GM12878 (cell line): ENCODE measurements around the gene DIDO1. TPM values are rescaled to one million over a fixed set of nuclear protein-coding genes. Genes with fewer than 3 reads are reported as not detected.

Experiments used
- ATAC-seq: fragments of 200-7000 bp; cut with Tn5 transposase; 3 replicates; pipeline ENCODE4 v1.9.1; 2020; ENCODE audit warnings: mild to moderate bottlenecking, moderate library complexity
- BruUV-seq: library from RNA; stranded (reverse); fragments of 400-500 nt; replicated peaks from 2 replicates; lab custom pipeline; 2021; lab: Mats Ljungman, UMichigan
- CTCF ChIA-PET: fragments of 300-600 bp; sonication (Branson Sonifier 250); formaldehyde crosslinking; extraction: SDS; loops from one replicate; lab custom pipeline; 2021; ENCODE audit warnings: inconsistent platforms; lab: Yijun Ruan, JAX
- POLR2A ChIA-PET: fragments of 350-600 bp; formaldehyde crosslinking; extraction: SDS; loops from one replicate; lab custom pipeline; 2021; ENCODE audit warnings: inconsistent platforms; lab: Charles Lee
- RAD21 ChIA-PET: fragments of 300-600 bp; sonication (Branson Sonifier 250); formaldehyde crosslinking; loops from one replicate; lab custom pipeline; 2023; ENCODE audit warnings: antibody characterized with exemption; ENCODE audit not compliant: unreplicated experiment; lab: Charles Lee
- SMC1A ChIA-PET: fragments of 300-600 bp; sonication (Branson Sonifier 250); formaldehyde crosslinking; loops from one replicate; lab custom pipeline; 2023; ENCODE audit not compliant: unreplicated experiment, uncharacterized antibody; lab: Charles Lee
- DNase-seq: peaks from one replicate; pipeline ENCODE4 v3.0.0-alpha.2; 2011; ENCODE audit warnings: low read depth, low spot score
- FAIRE-seq: peaks from 3 replicates; lab custom pipeline; 2011; peaks lifted over from hg19 to GRCh38; lab: Jason Lieb, UNC
- H2AFZ ChIP-seq: 2 replicates; pipeline ENCODE4 v1.6.0; 2011; ENCODE audit warnings: low read depth, low read length, control low read depth; ENCODE audit not compliant: control insufficient read depth
- H3K27ac ChIP-seq: 2 replicates; pipeline ENCODE4 v1.5.1; 2011; ENCODE audit warnings: control low read depth; ENCODE audit not compliant: control insufficient read depth, insufficient read depth
- H3K27me3 ChIP-seq, 2 experiments: replicated peaks in 1 of 2; 2 replicates each; pipeline versions ENCODE4 v1.6.0 to v1.6.1; 2011; ENCODE audit warnings: low read length in 1 of 2; ENCODE audit not compliant: control insufficient read depth in 2 of 2, insufficient read depth in 2 of 2
- H3K36me3 ChIP-seq, 2 experiments: 2 replicates each; pipeline ENCODE4 v1.5.1; 2011; ENCODE audit warnings: low read length in 1 of 2; ENCODE audit not compliant: control insufficient read depth in 2 of 2, insufficient read depth in 2 of 2
- H3K4me1 ChIP-seq: 2 replicates; pipeline ENCODE4 v1.6.1; 2011; ENCODE audit warnings: mild to moderate bottlenecking, low read length, moderate library complexity, mixed read lengths; ENCODE audit not compliant: control insufficient read depth, insufficient read depth
- H3K4me2 ChIP-seq: 2 replicates; pipeline ENCODE4 v1.6.0; 2011; ENCODE audit warnings: control low read depth; ENCODE audit not compliant: control insufficient read depth, insufficient read depth
- H3K4me3 ChIP-seq: fragments of 200-600 bp; sonication (generic); 2 replicates; pipeline ENCODE4 v1.5.1; 2016
- H3K79me2 ChIP-seq: 2 replicates; pipeline ENCODE4 v1.6.0; 2011; ENCODE audit warnings: low read length; ENCODE audit not compliant: control insufficient read depth, insufficient read depth
- H3K9ac ChIP-seq: 2 replicates; pipeline ENCODE4 v1.8.0; 2011; ENCODE audit warnings: low read length, control low read depth, mixed read lengths; ENCODE audit not compliant: control insufficient read depth, insufficient read depth
- H3K9me3 ChIP-seq: replicated peaks from 3 replicates; pipeline ENCODE4 v1.5.1; 2011; ENCODE audit warnings: mild to moderate bottlenecking, low read length; ENCODE audit not compliant: control insufficient read depth, insufficient read depth
- H4K20me1 ChIP-seq: 2 replicates; pipeline ENCODE4 v1.6.0; 2011; ENCODE audit not compliant: control insufficient read depth, insufficient read depth
- MYB ChIP-seq: fragments of 150-350 bp; IDR thresholded peaks from 2 replicates; pipeline ENCODE4 v1.6.1; 2014; ENCODE audit warnings: mild to moderate bottlenecking, low read depth, low read length, borderline replicate concordance
- PBX3 ChIP-seq: IDR thresholded peaks from 2 replicates; pipeline ENCODE4 v1.6.1; 2011; ENCODE audit warnings: mild to moderate bottlenecking, low read depth, low read length, moderate library complexity; ENCODE audit not compliant: insufficient replicate concordance
- PRDM15 ChIP-seq: fragments of 450-650 bp; formaldehyde crosslinking; IDR thresholded peaks from 2 replicates; pipeline ENCODE4 v1.4.0; 2020; ENCODE audit warnings: mild to moderate bottlenecking, moderate library complexity
- RELA ChIP-seq: fragments of 450-650 bp; IDR thresholded peaks from 2 replicates; pipeline ENCODE4 v1.8.0; 2014; ENCODE audit warnings: borderline replicate concordance; ENCODE audit not compliant: partially characterized antibody
- ZNF217 ChIP-seq: fragments of 450-650 bp; IDR thresholded peaks from 2 replicates; pipeline ENCODE4 v1.6.1; 2017; ENCODE audit warnings: antibody characterized with exemption, mild to moderate bottlenecking
- ZNF384 ChIP-seq: IDR thresholded peaks from 2 replicates; pipeline ENCODE4 v1.6.1; 2012; ENCODE audit warnings: low read depth, mild to moderate bottlenecking, low read length, improper control_type of control experiment, borderline replicate concordance
- ZNF622 ChIP-seq: fragments of 450-650 bp; IDR thresholded peaks from 2 replicates; pipeline ENCODE4 v1.6.1; 2017; ENCODE audit warnings: mild to moderate bottlenecking, inconsistent platforms
- WGBS: methylation state at CpG from one replicate; pipeline ENCODE4 v1.1.6; 2016; ENCODE audit warnings: low lambda C conversion rate; ENCODE audit not compliant: insufficient replicate concordance, insufficient coverage; ENCODE audit errors: missing lambda C conversion rate; 5-methylcytosine and 5-hydroxymethylcytosine counted together
- in situ Hi-C: fragments of 300-500 bp; cut with MboI; formaldehyde crosslinking; loops from 9 replicates; pipeline ENCODE4 v1.14.3; 2018; ENCODE audit warnings: mixed read lengths
- intact Hi-C: fragments of 100-400 bp; cut with micrococcal nuclease; formaldehyde crosslinking; loops from one replicate; pipeline ENCODE4 v1.14.2; 2022; ENCODE audit not compliant: unreplicated experiment
- polyA plus RNA-seq, 11 experiments: library from polyadenylated mRNA; depleted of rRNA in 4 of 11; unstranded in 6 of 11; stranded (reverse) in 5 of 11; fragments of >200 nt; fragmentation: Nextera tagmentation in 4 of 11; fragmentation: Illumina TruSeq in 1 of 11; extraction: Ambion mirVana in 4 of 11; extraction: Trizol in 1 of 11; gene quantifications; 1 replicate in 1 of 11; 2 replicates in 10 of 11; pipeline versions ENCODE4 v1.2.1 to v1.2.3, GENCODE V29; 2011 to 2016; ENCODE audit warnings: inconsistent platforms in 2 of 11, missing spikeins in 2 of 11, low read depth in 1 of 11
- total RNA-seq, 4 experiments: library from RNA; depleted of rRNA in 3 of 4; stranded (reverse); fragments of >200 nt in 3 of 4; fragmentation: Illumina TruSeq in 1 of 4; extraction: Trizol in 1 of 4; gene quantifications; 2 replicates each; pipeline versions ENCODE4 v1.2.1 to v1.2.3, GENCODE V29; 2013 to 2021
- TF ChIP-seq, protein P1 (sequence below): fragments of 450-650 bp; IDR thresholded peaks from 2 replicates; pipeline ENCODE4 v1.6.1; 2014; ENCODE audit warnings: mild to moderate bottlenecking

Gene DIDO1
- total and polyA plus RNA-seq, 10 of the 15 experiments (the other 5 are each of a cell fraction or from before 2014, with no cell fraction given) = 5.5 to 56.4 (median 38.4) TPM

DNA sequence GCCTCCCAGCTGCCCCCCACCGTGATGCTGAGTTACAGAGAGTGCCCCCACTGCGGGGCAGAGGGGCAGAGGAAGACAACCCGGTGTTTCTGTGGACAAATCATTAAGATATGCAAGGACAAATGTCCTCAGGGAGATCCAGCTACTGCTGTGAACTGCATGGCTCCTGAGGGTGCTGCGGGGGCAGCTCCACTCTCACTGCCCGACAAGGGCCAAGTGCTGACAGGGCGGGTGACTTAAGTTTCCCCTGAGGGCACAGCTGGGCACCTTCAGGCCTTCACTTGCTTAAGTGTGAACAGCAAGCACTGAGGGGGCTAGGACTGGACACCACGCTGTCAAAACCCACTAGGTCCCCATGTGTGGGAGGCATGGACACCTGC, 38.5 kb downstream of the DIDO1 start:
- CTCF ChIA-PET = interaction anchor here (1.4 kb wide), 1 partner anchor 19 kb away, joined by 3 read pairs; no protein-coding TSS in a partner anchor
- no TSS peak for BruUV-seq
- POLR2A ChIA-PET = no interaction called here
- Histone ChIP-seq H3K27ac (no peak overlapping the region), H4K20me1 (no peaks in the 10 kb centered on the region; the same call in 1 of the 2 replicates), H3K27me3 (no peaks in the 10 kb centered on the region), H3K4me3 (no peak overlapping the region), H3K4me1 (no peaks in the 10 kb centered on the region), H3K9ac (no peak overlapping the region), H3K9me3 (no peaks in the 10 kb centered on the region), H3K4me2 (no peak overlapping the region), H2AFZ (no peak overlapping the region), H3K79me2 (no peaks in the 10 kb centered on the region), H3K36me3 (peaks cover 26% of the 10 kb centered on the region in 2 experiments)
- RAD21 ChIA-PET = interaction anchor here (1.4 kb wide), 1 partner anchor 14 kb away, joined by 3 read pairs; no protein-coding TSS in a partner anchor
- DNase-seq (no peak), ATAC-seq (no peak), FAIRE-seq (no peak)
- intact Hi-C loops (no loop called here), in situ Hi-C loops (no loop called here)
- SMC1A ChIA-PET = no interaction called here
- TF ChIP-seq ZNF384 (no peak), RELA (no peak), ZNF622 (no peak)
- WGBS = 88% methylated on average over 7 of the region's 7 CpGs

GRCh38 chr20:62887152-62887859, 39.0 kb downstream of the DIDO1 start:
- no peaks in the 10 kb centered on the region for H3K27me3 ChIP-seq
- no peak overlapping the region for H3K27ac ChIP-seq
- no TSS peak for BruUV-seq
- no peaks in the 10 kb centered on the region; the same call in 1 of the 2 replicates for H4K20me1 ChIP-seq
- RAD21 ChIA-PET = interaction anchor here (1.4 kb wide), 1 partner anchor 14 kb away, joined by 3 read pairs; no protein-coding TSS in a partner anchor
- in situ Hi-C loops (no loop called here), intact Hi-C loops (no loop called here)
- no peak for DNase-seq
- H3K9ac ChIP-seq = no peak overlapping the region
- H3K4me3 ChIP-seq = no peak overlapping the region
- 88% methylated on average over 13 of the region's 13 CpGs for WGBS
- no peak for ATAC-seq
- H3K4me1 ChIP-seq = no peaks in the 10 kb centered on the region
- CTCF ChIA-PET = interaction anchor here (1.4 kb wide), 1 partner anchor 20 kb away, joined by 3 read pairs; no protein-coding TSS in a partner anchor
- H3K4me2 ChIP-seq = no peak overlapping the region
- no peaks in the 10 kb centered on the region for H3K9me3 ChIP-seq
- POLR2A ChIA-PET = interaction anchor here (0.6 to 0.8 kb wide), 2 partner anchors 10 to 1155 kb away, joined by 3 to 4 read pairs; no protein-coding TSS in a partner anchor
- SMC1A ChIA-PET = no interaction called here
- no peaks in the 10 kb centered on the region for H3K79me2 ChIP-seq
- no peak overlapping the region for H2AFZ ChIP-seq
- H3K36me3 ChIP-seq = peaks cover 24 to 26% of the 10 kb centered on the region in 2 experiments
- FAIRE-seq = no peak
- no peak for TF ChIP-seq MYB
- TF ChIP-seq, protein P1, sequence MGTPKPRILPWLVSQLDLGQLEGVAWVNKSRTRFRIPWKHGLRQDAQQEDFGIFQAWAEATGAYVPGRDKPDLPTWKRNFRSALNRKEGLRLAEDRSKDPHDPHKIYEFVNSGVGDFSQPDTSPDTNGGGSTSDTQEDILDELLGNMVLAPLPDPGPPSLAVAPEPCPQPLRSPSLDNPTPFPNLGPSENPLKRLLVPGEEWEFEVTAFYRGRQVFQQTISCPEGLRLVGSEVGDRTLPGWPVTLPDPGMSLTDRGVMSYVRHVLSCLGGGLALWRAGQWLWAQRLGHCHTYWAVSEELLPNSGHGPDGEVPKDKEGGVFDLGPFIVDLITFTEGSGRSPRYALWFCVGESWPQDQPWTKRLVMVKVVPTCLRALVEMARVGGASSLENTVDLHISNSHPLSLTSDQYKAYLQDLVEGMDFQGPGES = no peak
- no peak for TF ChIP-seq PRDM15 (CRISPR knock-in tag)
- TF ChIP-seq PBX3 = no peak
- no peak for TF ChIP-seq ZNF217
